Panc1 (cell line): ENCODE data around the gene TJP2. TPM values are rescaled to one million over a fixed set of nuclear protein-coding genes. Genes with fewer than 3 reads are reported as not detected.

Experiments used
- ATAC-seq: fragments of 200-7000 bp; cut with Tn5 transposase; 2 replicates; pipeline ENCODE4 v1.9.1; 2020; ENCODE audit warnings: mild to moderate bottlenecking, moderate library complexity
- BruUV-seq: library from RNA; stranded (reverse); fragments of 400-500 nt; replicated peaks from 2 replicates; lab custom pipeline; 2021; lab: Mats Ljungman, UMichigan
- CTCF ChIA-PET: fragments of 300-600 bp; sonication (Branson Sonifier 250); formaldehyde crosslinking; loops from one replicate; lab custom pipeline; 2022; ENCODE audit warnings: antibody characterized with exemption; lab: Charles Lee
- POLR2A ChIA-PET: fragments of 300-600 bp; sonication (Branson Sonifier 250); formaldehyde crosslinking; loops from one replicate; lab custom pipeline; 2022; ENCODE audit warnings: antibody characterized with exemption; lab: Charles Lee
- DNase-seq: peaks from one replicate; pipeline ENCODE4 v3.0.0-alpha.2; 2010; ENCODE audit warnings: low read depth, low spot score
- H3K27ac ChIP-seq: 2 replicates; pipeline ENCODE4 v1.5.1; 2011; ENCODE audit warnings: mild to moderate bottlenecking, low read length, inconsistent platforms
- H3K27me3 ChIP-seq: fragments of 200-500 bp; sonication (Bioruptor generic); 2 replicates; pipeline ENCODE4 v1.6.0; 2014; ENCODE audit warnings: low read length, inconsistent platforms; ENCODE audit not compliant: control insufficient read depth, insufficient read depth
- H3K36me3 ChIP-seq: fragments of 200-500 bp; sonication (Bioruptor generic); 2 replicates; pipeline ENCODE4 v1.5.1; 2014; ENCODE audit warnings: inconsistent platforms, mild to moderate bottlenecking, low read length, moderate library complexity; ENCODE audit not compliant: control insufficient read depth, insufficient read depth
- H3K4me1 ChIP-seq: 2 replicates; pipeline ENCODE4 v1.5.1; 2011; ENCODE audit warnings: inconsistent platforms, mild to moderate bottlenecking, low read length, moderate library complexity; ENCODE audit not compliant: control insufficient read depth, insufficient read depth
- H3K4me3 ChIP-seq, 2 experiments: 2 replicates each; pipeline ENCODE4 v1.5.1; 2011 to 2012; ENCODE audit warnings: low read depth in 2 of 2, low read length in 2 of 2, mild to moderate bottlenecking in 2 of 2, inconsistent platforms in 1 of 2, moderate library complexity in 1 of 2
- H3K9me3 ChIP-seq: fragments of 200-500 bp; sonication (Bioruptor generic); 2 replicates; pipeline ENCODE4 v1.5.1; 2014; ENCODE audit warnings: low read depth, mild to moderate bottlenecking, inconsistent platforms, low read length, moderate library complexity; ENCODE audit not compliant: control insufficient read depth, insufficient read depth
- CTCF ChIP-seq: fragments of 450-650 bp; IDR thresholded peaks from 2 replicates; pipeline ENCODE4 v1.5.1; 2017; ENCODE audit warnings: mild to moderate bottlenecking
- POLR2AphosphoS5 ChIP-seq: IDR thresholded peaks from 2 replicates; pipeline ENCODE4 v1.6.1; 2012; ENCODE audit warnings: mild to moderate bottlenecking, low read depth, low read length, moderate library complexity
- REST ChIP-seq, 2 experiments: IDR thresholded peaks; 2 replicates each; pipeline ENCODE4 v1.6.1; 2011 to 2012; ENCODE audit warnings: low read depth in 2 of 2, control low read depth in 1 of 2, low read length in 1 of 2, mild to moderate bottlenecking in 1 of 2, moderate library complexity in 1 of 2; ENCODE audit not compliant: insufficient read depth in 1 of 2
- SIN3A ChIP-seq: IDR thresholded peaks from 2 replicates; pipeline ENCODE4 v1.6.1; 2012; ENCODE audit warnings: low read depth, mild to moderate bottlenecking, low read length, moderate library complexity, borderline replicate concordance; ENCODE audit not compliant: insufficient read depth
- TCF7L2 ChIP-seq: IDR thresholded peaks from 2 replicates; pipeline ENCODE4 v1.6.1; 2011; ENCODE audit warnings: mild to moderate bottlenecking, low read depth, low read length, inconsistent platforms
- in situ Hi-C: cut with HindIII; loops from 2 replicates; pipeline ENCODE4 v1.10.0; 2016; ENCODE audit warnings: low sequenced_read_pairs, low pct_unique_long_range_greater_than_20kb
- intact Hi-C: fragments of 100-400 bp; cut with micrococcal nuclease; formaldehyde crosslinking; loops from one replicate; pipeline ENCODE4 v1.10.0; 2022; ENCODE audit not compliant: unreplicated experiment
- total RNA-seq: library from RNA; stranded (reverse); gene quantifications from one replicate; pipeline ENCODE4 v1.2.1, GENCODE V29; 2021; ENCODE audit not compliant: unreplicated experiment

The TJP2 gene
- total RNA-seq, 1 experiment from 2014 or later: 40.2 TPM

- Histone ChIP-seq H3K36me3 (no peaks in the 10 kb centered on the region), H3K4me3 (peak overlapping the region; percentile 78 to 81), H3K4me1 (peaks cover 55% of the 10 kb centered on the region), H3K27me3 (no peaks in the 10 kb centered on the region), H3K9me3 (no peaks in the 10 kb centered on the region), H3K27ac (peak overlapping the region; percentile 76)
- no peak for DNase-seq
- in situ Hi-C loops: no loop called here
- BruUV-seq: no TSS peak
- intact Hi-C loops: loop anchor here (5.0 to 10.0 kb wide), 4 partner anchors 49 to 121 kb away; no protein-coding TSS in a partner anchor
- no peak for ATAC-seq
- ChIA-PET CTCF (no interaction called here), POLR2A (no interaction called here)
- no peak for TF ChIP-seq REST (IDR thresholded peaks at IDR 0.05; ENCODE audit: insufficient read depth in 1 of 2, low read depth in 2 of 2, low read length in 1 of 2)
- TF ChIP-seq SIN3A: no peak
Observed at GRCh38 chr9:69175486-69175885, 1.4 kb downstream of the TJP2 start.

- in situ Hi-C loops (no loop called here), intact Hi-C loops (loop anchor here (5.0 to 10.0 kb wide), 4 partner anchors 48 to 122 kb away; no protein-coding TSS in a partner anchor)
- POLR2A ChIA-PET: no interaction called here
- TF ChIP-seq POLR2AphosphoS5 (no peak), CTCF (no peak), TCF7L2 (no peak), REST (IDR thresholded peaks at IDR 0.05; ENCODE audit: insufficient read depth in 1 of 2, low read depth in 2 of 2, low read length in 1 of 2) (no peak), SIN3A (no peak)
- no peak for DNase-seq
- CTCF ChIA-PET: no interaction called here
- Histone ChIP-seq H3K9me3 (no peaks in the 10 kb centered on the region), H3K36me3 (no peaks in the 10 kb centered on the region), H3K4me1 (peaks cover 59% of the 10 kb centered on the region), H3K27me3 (no peaks in the 10 kb centered on the region), H3K27ac (peak overlapping the region; percentile 57; the same call in 1 of the 2 replicates), H3K4me3 (no peak overlapping the region; a peak in 1 of 4 replicates)
- no TSS peak for BruUV-seq
- no peak for ATAC-seq
Observed at GRCh38 chr9:69176471-69177171, 2.5 kb downstream of the TJP2 start.
